Heart left ventricle (tissue), 13 donors: ENCODE measurements around the gene DNAJB2.

ENCODE experiments used
- CTCF ChIP-seq, 12 donors: fragments of 200-600 bp; sonication (generic) in 4 of 12; IDR thresholded peaks; one replicate each; pipeline versions ENCODE4 v1.5.0 to v1.8.0; 2018 to 2022; ENCODE audit warnings: antibody characterized with exemption in 12 of 12, mild to moderate bottlenecking in 5 of 12
- POLR2A ChIP-seq, 2 donors: fragments of 450-650 bp; IDR thresholded peaks; one replicate each; pipeline ENCODE4 v1.6.1; 2017; ENCODE audit warnings: antibody characterized with exemption in 2 of 2, mild to moderate bottlenecking in 2 of 2, moderate library complexity in 2 of 2
- donor health status: ischemic (EF 13 %, LVEDD 7.1; RV severe dilation, severe dysfunction).
- donor health status: DM: no; HTN: yes; CAD: no.
- donor health status: DM: no; HTN: no; CAD: no.
- donor health status: ischemic (EF 25% LVEDD 6.9; RV normal size, moderate dysfunction).
- donor health status: ischemic (EF 25% LVEDD 5.7; RV mildly dilated, moderate dysfunction).
- donor health status: ischemic (EF 35%, LVEDD 5.7; RV mildly dilated, moderate dysfunction).
- donor health status: nonischemic (EF 11% LVEDD 7.7; RV severe dilation, severe dysfunction).
- donor health status: DM: yes; HTN: yes; CAD: no.
- donor health status: PGD.
- donor health status: ischemic (EF 29% LVEDD 5.4; RV normal size, mild dysfunction).
- donor health status: nonischemic (EF 23%, LVEDD 6.1; RV moderate dilation, normal function).

- TF ChIP-seq CTCF (IDR thresholded peaks at IDR 0.05), result no peak
- TF ChIP-seq POLR2A (IDR thresholded peaks at IDR 0.05), result no peak
These were observed 10.9 kb upstream of the DNAJB2 start for GRCh38 chr2:219268294-219268693.
